Measurements from ENCODE around the gene GRAMD4.

GRAMD4 gene

GRCh38 chr22:46586531-46587011 is 33.6 kb upstream of the GRAMD4 start:
- Histone ChIP-seq H3K4me1 (ENCODE audit: control insufficient read depth, insufficient read depth, low read length) (peaks cover 91% of the 10 kb centered on the region), H3K4me3 (ENCODE audit: low read length) (no peak overlapping the region), H3K9me3 (ENCODE audit: control insufficient read depth, low read length) (no peaks in the 10 kb centered on the region), H3K9ac (ENCODE audit: low read length) (no peak overlapping the region), H3K36me3 (ENCODE audit: control insufficient read depth, insufficient read depth, low read length) (no peaks in the 10 kb centered on the region), H3K27me3 (ENCODE audit: control insufficient read depth, insufficient read depth, low read length) (no peaks in the 10 kb centered on the region)

- Histone ChIP-seq H3K4me3 (ENCODE audit: low read length) (no peak overlapping the region), H3K4me1 (ENCODE audit: control insufficient read depth, insufficient read depth, low read length) (peaks cover 89% of the 10 kb centered on the region), H3K9ac (ENCODE audit: low read length) (no peak overlapping the region), H3K36me3 (ENCODE audit: control insufficient read depth, insufficient read depth, low read length) (no peaks in the 10 kb centered on the region), H3K27me3 (ENCODE audit: control insufficient read depth, insufficient read depth, low read length) (no peaks in the 10 kb centered on the region), H3K9me3 (ENCODE audit: control insufficient read depth, low read length) (no peaks in the 10 kb centered on the region)
These were observed 33.1 kb upstream of the GRAMD4 start for GRCh38 chr22:46587061-46587460.

- Histone ChIP-seq H3K4me3 (ENCODE audit: low read length) (no peak overlapping the region), H3K27me3 (ENCODE audit: control insufficient read depth, insufficient read depth, low read length) (no peaks in the 10 kb centered on the region), H3K36me3 (ENCODE audit: control insufficient read depth, insufficient read depth, low read length) (no peaks in the 10 kb centered on the region), H3K9me3 (ENCODE audit: control insufficient read depth, low read length) (no peaks in the 10 kb centered on the region), H3K4me1 (ENCODE audit: control insufficient read depth, insufficient read depth, low read length) (peaks cover 89% of the 10 kb centered on the region), H3K9ac (ENCODE audit: low read length) (no peak overlapping the region)
These were observed 32.5 kb upstream of the GRAMD4 start for GRCh38 chr22:46587492-46588278.

- no peaks in the 10 kb centered on the region for H3K36me3 ChIP-seq (ENCODE audit: control insufficient read depth, insufficient read depth, low read length)
- no peaks in the 10 kb centered on the region for H3K9me3 ChIP-seq (ENCODE audit: control insufficient read depth, low read length)
- H3K27me3 ChIP-seq (ENCODE audit: control insufficient read depth, insufficient read depth, low read length) = no peaks in the 10 kb centered on the region
- H3K4me3 ChIP-seq (ENCODE audit: low read length) = no peak overlapping the region
- H3K9ac ChIP-seq (ENCODE audit: low read length) = no peak overlapping the region
- peaks cover 83% of the 10 kb centered on the region for H3K4me1 ChIP-seq (ENCODE audit: control insufficient read depth, insufficient read depth, low read length)
These were observed 31.7 kb upstream of the GRAMD4 start for GRCh38 chr22:46588279-46589140.

GRCh38 chr22:46589141-46589748 is 30.9 kb upstream of the GRAMD4 start:
- no peaks in the 10 kb centered on the region for H3K36me3 ChIP-seq (ENCODE audit: control insufficient read depth, insufficient read depth, low read length)
- peaks cover 76% of the 10 kb centered on the region for H3K4me1 ChIP-seq (ENCODE audit: control insufficient read depth, insufficient read depth, low read length)
- H3K4me3 ChIP-seq (ENCODE audit: low read length) = no peak overlapping the region
- H3K27me3 ChIP-seq (ENCODE audit: control insufficient read depth, insufficient read depth, low read length) = no peaks in the 10 kb centered on the region
- peak overlapping the region; percentile 12 for H3K9ac ChIP-seq (ENCODE audit: low read length)
- no peaks in the 10 kb centered on the region for H3K9me3 ChIP-seq (ENCODE audit: control insufficient read depth, low read length)

- Histone ChIP-seq H3K36me3 (ENCODE audit: control insufficient read depth, insufficient read depth, low read length) (no peaks in the 10 kb centered on the region), H3K4me1 (ENCODE audit: control insufficient read depth, insufficient read depth, low read length) (peaks cover 69% of the 10 kb centered on the region), H3K27me3 (ENCODE audit: control insufficient read depth, insufficient read depth, low read length) (no peaks in the 10 kb centered on the region), H3K9me3 (ENCODE audit: control insufficient read depth, low read length) (no peaks in the 10 kb centered on the region), H3K4me3 (ENCODE audit: low read length) (no peak overlapping the region), H3K9ac (ENCODE audit: low read length) (peak overlapping the region; percentile 12)
These were observed 30.3 kb upstream of the GRAMD4 start for GRCh38 chr22:46589871-46590271.

- no peaks in the 10 kb centered on the region for H3K27me3 ChIP-seq (ENCODE audit: control insufficient read depth, insufficient read depth, low read length)
- H3K4me3 ChIP-seq (ENCODE audit: low read length) = no peak overlapping the region
- no peaks in the 10 kb centered on the region for H3K9me3 ChIP-seq (ENCODE audit: control insufficient read depth, low read length)
- no peak overlapping the region for H3K9ac ChIP-seq (ENCODE audit: low read length)
- no peaks in the 10 kb centered on the region for H3K36me3 ChIP-seq (ENCODE audit: control insufficient read depth, insufficient read depth, low read length)
- peaks cover 67% of the 10 kb centered on the region for H3K4me1 ChIP-seq (ENCODE audit: control insufficient read depth, insufficient read depth, low read length)
These were observed 29.9 kb upstream of the GRAMD4 start for GRCh38 chr22:46590334-46590733.

GRCh38 chr22:46591930-46592329 is 28.3 kb upstream of the GRAMD4 start:
- H3K36me3 ChIP-seq (ENCODE audit: control insufficient read depth, insufficient read depth, low read length) = no peaks in the 10 kb centered on the region
- H3K4me3 ChIP-seq (ENCODE audit: low read length) = no peak overlapping the region
- H3K4me1 ChIP-seq (ENCODE audit: control insufficient read depth, insufficient read depth, low read length) = peaks cover 65% of the 10 kb centered on the region
- no peaks in the 10 kb centered on the region for H3K27me3 ChIP-seq (ENCODE audit: control insufficient read depth, insufficient read depth, low read length)
- H3K9me3 ChIP-seq (ENCODE audit: control insufficient read depth, low read length) = no peaks in the 10 kb centered on the region
- H3K9ac ChIP-seq (ENCODE audit: low read length) = no peak overlapping the region

- peaks cover 65% of the 10 kb centered on the region for H3K4me1 ChIP-seq (ENCODE audit: control insufficient read depth, insufficient read depth, low read length)
- no peaks in the 10 kb centered on the region for H3K36me3 ChIP-seq (ENCODE audit: control insufficient read depth, insufficient read depth, low read length)
- no peaks in the 10 kb centered on the region for H3K27me3 ChIP-seq (ENCODE audit: control insufficient read depth, insufficient read depth, low read length)
- no peak overlapping the region for H3K4me3 ChIP-seq (ENCODE audit: low read length)
- no peaks in the 10 kb centered on the region for H3K9me3 ChIP-seq (ENCODE audit: control insufficient read depth, low read length)
- H3K9ac ChIP-seq (ENCODE audit: low read length) = no peak overlapping the region
These were observed 27.8 kb upstream of the GRAMD4 start for GRCh38 chr22:46592390-46592872.

GRCh38 chr22:46593211-46593681 is 26.9 kb upstream of the GRAMD4 start:
- Histone ChIP-seq H3K27me3 (ENCODE audit: control insufficient read depth, insufficient read depth, low read length) (no peaks in the 10 kb centered on the region), H3K9me3 (ENCODE audit: control insufficient read depth, low read length) (no peaks in the 10 kb centered on the region), H3K9ac (ENCODE audit: low read length) (no peak overlapping the region), H3K36me3 (ENCODE audit: control insufficient read depth, insufficient read depth, low read length) (no peaks in the 10 kb centered on the region), H3K4me3 (ENCODE audit: low read length) (no peak overlapping the region), H3K4me1 (ENCODE audit: control insufficient read depth, insufficient read depth, low read length) (peaks cover 65% of the 10 kb centered on the region)

- Histone ChIP-seq H3K36me3 (ENCODE audit: control insufficient read depth, insufficient read depth, low read length) (no peaks in the 10 kb centered on the region), H3K4me1 (ENCODE audit: control insufficient read depth, insufficient read depth, low read length) (peaks cover 68% of the 10 kb centered on the region), H3K9ac (ENCODE audit: low read length) (no peak overlapping the region), H3K27me3 (ENCODE audit: control insufficient read depth, insufficient read depth, low read length) (no peaks in the 10 kb centered on the region), H3K9me3 (ENCODE audit: control insufficient read depth, low read length) (no peaks in the 10 kb centered on the region), H3K4me3 (ENCODE audit: low read length) (no peak overlapping the region)
These were observed 25.9 kb upstream of the GRAMD4 start for GRCh38 chr22:46593996-46594946.
